OCI-LY3 (cell line): ENCODE measurements around the gene STMN1.

Experiments
- CTCF ChIP-seq: fragments of 200-600, 300-600 bp; sonication (generic); IDR thresholded peaks from 2 replicates; pipeline ENCODE4 v1.5.1; 2014; ENCODE audit warnings: antibody characterized with exemption, low read length, low read depth
- EZH2phosphoT487 ChIP-seq: fragments of 200-600 bp; shearing (Covaris generic); IDR thresholded peaks from 2 replicates; pipeline ENCODE4 v1.6.1; 2018; ENCODE audit warnings: antibody characterized with exemption, mixed run types, low read depth

- TF ChIP-seq CTCF, result no peak
- TF ChIP-seq EZH2phosphoT487, result no peak
Observed at GRCh38 chr1:25880518-25880917, 25.7 kb downstream of the STMN1 start.
